Measurements from ENCODE around the gene C22orf42.

The C22orf42 gene, protein sequence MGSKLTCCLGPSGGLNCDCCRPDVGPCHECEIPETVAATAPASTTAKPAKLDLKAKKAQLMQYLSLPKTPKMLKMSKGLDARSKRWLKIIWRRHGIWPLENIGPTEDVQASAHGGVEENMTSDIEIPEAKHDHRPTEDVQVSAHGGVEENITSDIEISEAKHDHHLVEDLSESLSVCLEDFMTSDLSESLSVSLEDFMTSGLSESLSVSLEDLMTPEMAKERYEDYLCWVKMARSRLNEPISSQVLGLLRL

GRCh38 chr22:32158712-32159533, at the start of gene C22orf42:
C22orf42 (minus strand) TSS chr22:32159303; CDS start chr22:32159215, 88 bp downstream.
- no peaks in the 10 kb centered on the region for H4K20me1 ChIP-seq (ENCODE audit: insufficient read depth, low read length)
- H2AFZ ChIP-seq (ENCODE audit: low read depth, low read length): no peak within 1 kb of the TSS
- no peaks in the 10 kb centered on the region for H3K79me2 ChIP-seq (ENCODE audit: low read length)
- no peak within 1 kb of the TSS for H3K9ac ChIP-seq (ENCODE audit: low read length)
- no peak within 1 kb of the TSS for H3K27ac ChIP-seq (ENCODE audit: low read length)
- H3K36me3 ChIP-seq (replicated peaks; ENCODE audit: low read depth, low read length): no peaks in the 10 kb centered on the region
- H3K4me1 ChIP-seq (ENCODE audit: low read length): no peaks in the 10 kb centered on the region
- H3K27me3 ChIP-seq (ENCODE audit: low read depth, low read length): peaks cover 24% of the 10 kb centered on the region
- no peak within 1 kb of the TSS for H3K4me2 ChIP-seq (ENCODE audit: low read length)
- no peaks in the 10 kb centered on the region for H3K9me3 ChIP-seq (ENCODE audit: insufficient read depth, low read length)
- H3K4me3 ChIP-seq (ENCODE audit: low read length): no peak within 1 kb of the TSS
- TF ChIP-seq EZH2phosphoT487 (IDR thresholded peaks at IDR 0.05; ENCODE audit: low read depth): no peak
- TF ChIP-seq, protein P1, sequence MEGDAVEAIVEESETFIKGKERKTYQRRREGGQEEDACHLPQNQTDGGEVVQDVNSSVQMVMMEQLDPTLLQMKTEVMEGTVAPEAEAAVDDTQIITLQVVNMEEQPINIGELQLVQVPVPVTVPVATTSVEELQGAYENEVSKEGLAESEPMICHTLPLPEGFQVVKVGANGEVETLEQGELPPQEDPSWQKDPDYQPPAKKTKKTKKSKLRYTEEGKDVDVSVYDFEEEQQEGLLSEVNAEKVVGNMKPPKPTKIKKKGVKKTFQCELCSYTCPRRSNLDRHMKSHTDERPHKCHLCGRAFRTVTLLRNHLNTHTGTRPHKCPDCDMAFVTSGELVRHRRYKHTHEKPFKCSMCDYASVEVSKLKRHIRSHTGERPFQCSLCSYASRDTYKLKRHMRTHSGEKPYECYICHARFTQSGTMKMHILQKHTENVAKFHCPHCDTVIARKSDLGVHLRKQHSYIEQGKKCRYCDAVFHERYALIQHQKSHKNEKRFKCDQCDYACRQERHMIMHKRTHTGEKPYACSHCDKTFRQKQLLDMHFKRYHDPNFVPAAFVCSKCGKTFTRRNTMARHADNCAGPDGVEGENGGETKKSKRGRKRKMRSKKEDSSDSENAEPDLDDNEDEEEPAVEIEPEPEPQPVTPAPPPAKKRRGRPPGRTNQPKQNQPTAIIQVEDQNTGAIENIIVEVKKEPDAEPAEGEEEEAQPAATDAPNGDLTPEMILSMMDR (IDR thresholded peaks at IDR 0.05; ENCODE audit: low read depth, low read length): no peak

- TF ChIP-seq, protein P1 (IDR thresholded peaks at IDR 0.05; ENCODE audit: low read depth, low read length): no peak
- TF ChIP-seq EZH2phosphoT487 (IDR thresholded peaks at IDR 0.05; ENCODE audit: low read depth): no peak
- Histone ChIP-seq H3K4me3 (ENCODE audit: low read length) (no peak overlapping the region), H3K9me3 (ENCODE audit: insufficient read depth, low read length) (no peaks in the 10 kb centered on the region), H3K27me3 (ENCODE audit: low read depth, low read length) (no peaks in the 10 kb centered on the region), H3K4me1 (ENCODE audit: low read length) (no peaks in the 10 kb centered on the region), H3K27ac (ENCODE audit: low read length) (no peak overlapping the region), H3K9ac (ENCODE audit: low read length) (no peak overlapping the region), H2AFZ (ENCODE audit: low read depth, low read length) (no peak overlapping the region), H3K4me2 (ENCODE audit: low read length) (no peak overlapping the region), H3K36me3 (replicated peaks; ENCODE audit: low read depth, low read length) (no peaks in the 10 kb centered on the region), H4K20me1 (ENCODE audit: insufficient read depth, low read length) (no peaks in the 10 kb centered on the region), H3K79me2 (ENCODE audit: low read length) (no peaks in the 10 kb centered on the region)
Observed at GRCh38 chr22:32208681-32209080, 49.6 kb upstream of the C22orf42 start.

GRCh38 chr22:32207971-32208480, 48.9 kb upstream of the C22orf42 start:
- Histone ChIP-seq H3K4me2 (ENCODE audit: low read length) (no peak overlapping the region), H3K36me3 (replicated peaks; ENCODE audit: low read depth, low read length) (no peaks in the 10 kb centered on the region), H2AFZ (ENCODE audit: low read depth, low read length) (no peak overlapping the region), H3K27ac (ENCODE audit: low read length) (no peak overlapping the region), H3K9me3 (ENCODE audit: insufficient read depth, low read length) (no peaks in the 10 kb centered on the region), H3K4me3 (ENCODE audit: low read length) (no peak overlapping the region), H3K79me2 (ENCODE audit: low read length) (no peaks in the 10 kb centered on the region), H4K20me1 (ENCODE audit: insufficient read depth, low read length) (no peaks in the 10 kb centered on the region), H3K9ac (ENCODE audit: low read length) (no peak overlapping the region), H3K4me1 (ENCODE audit: low read length) (no peaks in the 10 kb centered on the region), H3K27me3 (ENCODE audit: low read depth, low read length) (no peaks in the 10 kb centered on the region)
- no peak for TF ChIP-seq EZH2phosphoT487 (IDR thresholded peaks at IDR 0.05; ENCODE audit: low read depth)
- TF ChIP-seq, protein P1 (IDR thresholded peaks at IDR 0.05; ENCODE audit: low read depth, low read length): no peak

Data from OCI-LY3 (cell line).